Osteoblast (primary cell): ENCODE results near the gene TRIM3. TPM values are rescaled to one million over a fixed set of nuclear protein-coding genes. Genes with fewer than 3 reads are reported as not detected.

ENCODE experiments used
- DNase-seq: peaks from one replicate; pipeline ENCODE4 v3.0.0; 2011; ENCODE audit warnings: low spot score, mixed read lengths; ENCODE audit not compliant: insufficient read length; ENCODE audit errors: missing footprints
- H2AFZ ChIP-seq: 2 replicates; pipeline ENCODE4 v1.6.0; 2011; ENCODE audit warnings: mild to moderate bottlenecking, low read length
- H3K27ac ChIP-seq: 2 replicates; pipeline ENCODE4 v1.5.1; 2011; ENCODE audit warnings: mild to moderate bottlenecking, low read depth, low read length, moderate library complexity
- H3K27me3 ChIP-seq: 2 replicates; pipeline ENCODE4 v1.6.0; 2012; ENCODE audit warnings: mild to moderate bottlenecking, control low read depth, inconsistent platforms, low read length, moderate library complexity; ENCODE audit not compliant: insufficient read depth
- H3K36me3 ChIP-seq: 2 replicates; pipeline ENCODE4 v1.5.1; 2011; ENCODE audit warnings: mild to moderate bottlenecking, low read length, control low read depth, moderate library complexity; ENCODE audit not compliant: insufficient read depth
- H3K4me1 ChIP-seq: 2 replicates; pipeline ENCODE4 v1.5.1; 2011; ENCODE audit warnings: mild to moderate bottlenecking, low read length, control low read depth, moderate library complexity; ENCODE audit not compliant: insufficient read depth
- H3K4me2 ChIP-seq: 2 replicates; pipeline ENCODE4 v1.6.0; 2011; ENCODE audit warnings: mild to moderate bottlenecking, low read length; ENCODE audit not compliant: insufficient read depth
- H3K4me3 ChIP-seq: fragments of 200-600 bp; sonication (generic); 3 replicates; pipeline ENCODE4 v1.5.1; 2012; ENCODE audit warnings: mild to moderate bottlenecking, low read length, inconsistent platforms; ENCODE audit not compliant: insufficient read depth
- H3K79me2 ChIP-seq: 2 replicates; pipeline ENCODE4 v1.6.0; 2012; ENCODE audit warnings: mild to moderate bottlenecking, low read length, control low read depth, inconsistent platforms; ENCODE audit not compliant: insufficient read depth
- H3K9me3 ChIP-seq: 2 replicates; pipeline ENCODE4 v1.5.1; 2011; ENCODE audit warnings: low read depth, low read length, control low read depth
- H4K20me1 ChIP-seq: 2 replicates; pipeline ENCODE4 v1.6.0; 2012; ENCODE audit warnings: mild to moderate bottlenecking, low read length, control low read depth; ENCODE audit not compliant: insufficient read depth
- CTCF ChIP-seq: IDR thresholded peaks from 2 replicates; pipeline ENCODE4 v1.5.1; 2011; ENCODE audit warnings: mild to moderate bottlenecking, low read depth, low read length, moderate library complexity; ENCODE audit errors: extremely low read depth
- total RNA-seq: library from RNA; depleted of rRNA; stranded (reverse); fragments of >200 nt; gene quantifications from 2 replicates; pipeline ENCODE4 v1.2.3, GENCODE V29; 2012

Gene TRIM3
- total RNA-seq, 1 donor, result 25.3 TPM

DNA sequence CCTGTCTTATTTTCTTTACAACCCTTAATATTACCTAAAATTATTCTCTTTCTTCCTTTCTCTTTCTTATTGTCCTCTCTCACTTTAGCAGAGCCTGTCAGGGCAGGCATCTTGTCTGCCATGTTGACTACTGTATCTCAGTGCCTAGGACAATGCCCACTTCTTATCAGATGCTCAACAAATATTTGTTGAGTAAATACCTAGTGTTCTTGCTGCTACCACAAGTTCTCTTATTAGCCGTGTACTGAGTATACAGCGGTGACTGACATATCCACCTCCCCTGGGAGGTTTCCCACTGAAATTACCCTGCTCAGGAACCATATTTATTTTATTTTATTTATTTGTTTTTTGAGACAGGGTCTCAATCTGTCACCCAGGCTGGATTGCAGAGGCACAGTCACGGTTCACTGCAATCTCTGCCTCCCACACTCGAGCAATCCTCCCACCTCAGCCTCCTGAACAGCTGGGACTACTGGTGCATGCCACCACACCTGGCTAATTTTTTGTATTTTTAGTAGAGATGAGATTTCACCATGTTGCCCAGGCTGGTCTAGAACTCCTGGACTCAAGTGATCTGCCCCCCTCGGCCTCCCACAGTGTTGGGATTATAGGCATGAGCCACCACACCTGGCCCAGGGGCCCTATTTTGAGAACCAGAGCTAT is 39.6 kb downstream of the TRIM3 start:
- H2AFZ ChIP-seq, result no peak overlapping the region
- H3K79me2 ChIP-seq, result no peaks in the 10 kb centered on the region
- no peak for TF ChIP-seq CTCF
- no peak for DNase-seq
- peaks cover 8% of the 10 kb centered on the region for H3K4me1 ChIP-seq
- H3K36me3 ChIP-seq, result no peaks in the 10 kb centered on the region
- no peak overlapping the region for H3K4me2 ChIP-seq
- H3K9me3 ChIP-seq, result no peaks in the 10 kb centered on the region
- H3K27me3 ChIP-seq, result no peaks in the 10 kb centered on the region
- no peaks in the 10 kb centered on the region for H4K20me1 ChIP-seq
- H3K27ac ChIP-seq, result no peak overlapping the region
- H3K4me3 ChIP-seq, result no peak overlapping the region

GRCh38 chr11:6431861-6432260 is 41.9 kb downstream of the TRIM3 start:
- no peak overlapping the region for H2AFZ ChIP-seq
- H3K4me2 ChIP-seq, result no peak overlapping the region
- peaks cover 2% of the 10 kb centered on the region for H3K27me3 ChIP-seq
- H3K27ac ChIP-seq, result no peak overlapping the region
- peak; percentile 82 for DNase-seq
- H3K79me2 ChIP-seq, result no peaks in the 10 kb centered on the region
- no peaks in the 10 kb centered on the region for H3K36me3 ChIP-seq
- H3K4me3 ChIP-seq, result no peak overlapping the region
- H4K20me1 ChIP-seq, result no peaks in the 10 kb centered on the region
- TF ChIP-seq CTCF, result no peak
- H3K4me1 ChIP-seq, result peaks cover 8% of the 10 kb centered on the region
- no peaks in the 10 kb centered on the region for H3K9me3 ChIP-seq

- no peak for DNase-seq
- Histone ChIP-seq H3K9me3 (no peaks in the 10 kb centered on the region), H3K4me2 (no peak overlapping the region), H3K36me3 (no peaks in the 10 kb centered on the region), H3K79me2 (no peaks in the 10 kb centered on the region), H3K27me3 (peaks cover 11% of the 10 kb centered on the region), H3K4me3 (no peak overlapping the region), H3K27ac (no peak overlapping the region), H2AFZ (no peak overlapping the region), H4K20me1 (no peaks in the 10 kb centered on the region), H3K4me1 (peaks cover 8% of the 10 kb centered on the region)
- no peak for TF ChIP-seq CTCF
These were observed 46.2 kb downstream of the TRIM3 start for GRCh38 chr11:6427516-6427915.

- H2AFZ ChIP-seq, result no peak overlapping the region
- no peak overlapping the region for H3K4me3 ChIP-seq
- no peak for DNase-seq
- TF ChIP-seq CTCF, result no peak
- H3K4me2 ChIP-seq, result no peak overlapping the region
- H3K27me3 ChIP-seq, result peaks cover 12% of the 10 kb centered on the region
- peaks cover 17% of the 10 kb centered on the region for H4K20me1 ChIP-seq
- no peaks in the 10 kb centered on the region for H3K36me3 ChIP-seq
- H3K4me1 ChIP-seq, result peaks cover 9% of the 10 kb centered on the region
- H3K9me3 ChIP-seq, result no peaks in the 10 kb centered on the region
- peaks cover 5% of the 10 kb centered on the region for H3K79me2 ChIP-seq
- H3K27ac ChIP-seq, result no peak overlapping the region
These were observed 53.1 kb downstream of the TRIM3 start for GRCh38 chr11:6420677-6421076.
